Measurements from ENCODE around the gene ASCC3.

The ASCC3 gene

DNA sequence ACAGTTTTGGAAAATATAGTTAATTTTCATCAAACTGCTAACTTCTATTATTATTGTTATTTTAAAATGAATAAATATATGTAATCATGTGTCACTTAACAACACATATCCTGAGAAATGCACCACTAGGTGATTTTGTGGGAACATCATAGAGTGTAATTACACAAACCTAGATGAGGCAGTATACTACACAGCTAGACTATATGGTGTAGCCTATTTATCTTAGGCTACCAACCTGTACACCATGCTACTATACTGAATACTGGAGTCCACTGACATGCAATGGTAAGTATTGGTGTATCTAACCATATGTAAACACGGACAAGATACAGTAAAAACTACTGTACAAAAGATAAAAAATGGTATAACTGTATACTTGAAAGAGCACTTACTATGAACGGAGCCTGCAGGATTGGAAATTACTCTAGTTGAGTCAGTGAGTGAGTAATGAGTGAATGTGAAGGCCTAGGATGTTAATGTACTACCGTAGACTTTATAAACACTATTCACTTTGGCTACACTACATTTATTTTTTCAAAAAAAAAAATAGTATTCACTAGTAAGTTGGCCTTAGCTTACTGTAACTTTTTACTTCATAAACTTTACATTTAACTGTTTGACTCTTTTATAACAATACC is 72.4 kb downstream of the ASCC3 start:
- TF ChIP-seq, protein P1, sequence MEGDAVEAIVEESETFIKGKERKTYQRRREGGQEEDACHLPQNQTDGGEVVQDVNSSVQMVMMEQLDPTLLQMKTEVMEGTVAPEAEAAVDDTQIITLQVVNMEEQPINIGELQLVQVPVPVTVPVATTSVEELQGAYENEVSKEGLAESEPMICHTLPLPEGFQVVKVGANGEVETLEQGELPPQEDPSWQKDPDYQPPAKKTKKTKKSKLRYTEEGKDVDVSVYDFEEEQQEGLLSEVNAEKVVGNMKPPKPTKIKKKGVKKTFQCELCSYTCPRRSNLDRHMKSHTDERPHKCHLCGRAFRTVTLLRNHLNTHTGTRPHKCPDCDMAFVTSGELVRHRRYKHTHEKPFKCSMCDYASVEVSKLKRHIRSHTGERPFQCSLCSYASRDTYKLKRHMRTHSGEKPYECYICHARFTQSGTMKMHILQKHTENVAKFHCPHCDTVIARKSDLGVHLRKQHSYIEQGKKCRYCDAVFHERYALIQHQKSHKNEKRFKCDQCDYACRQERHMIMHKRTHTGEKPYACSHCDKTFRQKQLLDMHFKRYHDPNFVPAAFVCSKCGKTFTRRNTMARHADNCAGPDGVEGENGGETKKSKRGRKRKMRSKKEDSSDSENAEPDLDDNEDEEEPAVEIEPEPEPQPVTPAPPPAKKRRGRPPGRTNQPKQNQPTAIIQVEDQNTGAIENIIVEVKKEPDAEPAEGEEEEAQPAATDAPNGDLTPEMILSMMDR (conservative IDR thresholded peaks at IDR 0.05; ENCODE audit: low read depth, low read length), result no peak
- DNase-seq (ENCODE audit: low read depth), result peak; percentile 38
- H3K4me3 ChIP-seq (ENCODE audit: low read depth, low read length), result no peak overlapping the region

DNA sequence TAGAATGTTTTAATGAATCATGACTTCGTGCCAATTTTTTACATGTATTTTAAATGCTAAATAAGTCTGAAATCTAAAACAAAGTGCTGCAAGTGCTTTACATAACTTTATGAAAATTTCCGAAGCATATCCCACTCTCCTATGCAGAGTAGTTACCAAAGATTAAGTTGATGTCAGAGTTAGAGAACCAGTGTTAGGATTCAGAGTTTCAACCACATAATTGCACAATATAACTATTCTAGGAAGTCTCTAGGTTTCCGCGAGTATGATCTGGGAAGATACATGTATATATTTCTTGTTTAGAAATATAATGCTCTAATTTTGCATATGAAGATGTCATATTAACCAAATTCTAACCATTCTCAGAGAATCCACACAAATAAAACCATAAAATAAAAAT is 74.8 kb downstream of the ASCC3 start:
- peak; percentile 10 for DNase-seq (ENCODE audit: low read depth)
- TF ChIP-seq, protein P1 (conservative IDR thresholded peaks at IDR 0.05; ENCODE audit: low read depth, low read length), result no peak
- H3K4me3 ChIP-seq (ENCODE audit: low read depth, low read length), result no peak overlapping the region

DNA sequence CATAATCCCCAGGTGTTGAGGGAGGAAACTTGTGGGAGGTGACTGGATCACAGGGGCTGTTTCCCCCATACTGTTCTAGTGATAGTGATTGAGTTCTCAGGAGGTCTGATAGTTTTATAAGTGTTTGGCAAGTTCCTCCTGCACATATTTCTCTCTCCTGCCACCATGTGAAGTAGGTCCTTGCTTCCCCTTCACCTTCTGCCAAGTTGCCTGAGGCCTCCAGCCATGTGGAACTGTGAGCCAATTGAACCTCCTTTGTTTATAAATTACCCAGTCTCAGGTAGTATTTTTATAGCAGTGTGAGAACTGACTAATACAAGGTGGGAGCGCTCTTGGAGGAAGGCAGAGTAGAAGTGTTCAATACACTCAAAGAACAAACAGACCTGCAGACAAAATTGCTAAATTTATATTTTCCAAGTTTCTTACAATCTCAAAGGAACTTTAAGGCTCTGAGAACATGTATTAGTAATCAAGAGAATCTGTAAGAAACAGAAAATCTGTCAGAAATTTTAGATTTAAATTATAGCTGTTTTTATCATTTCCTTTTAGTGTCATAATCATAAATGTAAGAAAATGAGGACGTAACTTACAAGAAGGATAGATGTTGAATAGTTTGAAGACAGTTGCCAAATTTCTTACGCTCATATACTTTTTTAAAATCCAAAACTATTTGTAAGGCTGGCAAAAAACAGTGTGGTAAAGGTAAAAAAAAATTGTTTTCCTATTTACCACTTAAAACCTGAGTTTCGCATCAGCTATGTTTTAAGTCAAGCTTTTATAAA is 77.7 kb downstream of the ASCC3 start:
- no peak overlapping the region for H3K4me3 ChIP-seq (ENCODE audit: low read depth, low read length)
- DNase-seq (ENCODE audit: low read depth), result no peak
- TF ChIP-seq, protein P1 (conservative IDR thresholded peaks at IDR 0.05; ENCODE audit: low read depth, low read length), result no peak

DNA sequence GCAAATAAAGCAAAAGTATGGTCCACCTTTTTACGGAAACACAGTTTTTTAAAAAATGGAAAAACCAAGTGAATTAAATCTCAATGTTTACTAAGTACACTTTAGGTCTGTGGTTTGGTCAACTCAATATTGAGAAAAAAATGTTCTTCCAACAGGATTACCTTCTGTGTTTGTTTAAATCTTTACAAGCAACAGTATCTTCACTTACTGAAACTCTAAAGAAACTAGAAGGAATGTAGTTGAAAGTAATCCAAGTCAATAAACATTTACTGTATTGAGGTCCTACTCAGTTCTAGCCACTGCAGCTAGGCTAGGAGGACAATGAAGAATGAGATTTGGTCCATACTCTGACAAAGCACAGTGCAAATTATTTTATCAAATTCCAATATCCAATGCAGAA is 80.1 kb downstream of the ASCC3 start:
- TF ChIP-seq, protein P1 (conservative IDR thresholded peaks at IDR 0.05; ENCODE audit: low read depth, low read length), result no peak
- H3K4me3 ChIP-seq (ENCODE audit: low read depth, low read length), result no peak overlapping the region
- no peak for DNase-seq (ENCODE audit: low read depth)

DNA sequence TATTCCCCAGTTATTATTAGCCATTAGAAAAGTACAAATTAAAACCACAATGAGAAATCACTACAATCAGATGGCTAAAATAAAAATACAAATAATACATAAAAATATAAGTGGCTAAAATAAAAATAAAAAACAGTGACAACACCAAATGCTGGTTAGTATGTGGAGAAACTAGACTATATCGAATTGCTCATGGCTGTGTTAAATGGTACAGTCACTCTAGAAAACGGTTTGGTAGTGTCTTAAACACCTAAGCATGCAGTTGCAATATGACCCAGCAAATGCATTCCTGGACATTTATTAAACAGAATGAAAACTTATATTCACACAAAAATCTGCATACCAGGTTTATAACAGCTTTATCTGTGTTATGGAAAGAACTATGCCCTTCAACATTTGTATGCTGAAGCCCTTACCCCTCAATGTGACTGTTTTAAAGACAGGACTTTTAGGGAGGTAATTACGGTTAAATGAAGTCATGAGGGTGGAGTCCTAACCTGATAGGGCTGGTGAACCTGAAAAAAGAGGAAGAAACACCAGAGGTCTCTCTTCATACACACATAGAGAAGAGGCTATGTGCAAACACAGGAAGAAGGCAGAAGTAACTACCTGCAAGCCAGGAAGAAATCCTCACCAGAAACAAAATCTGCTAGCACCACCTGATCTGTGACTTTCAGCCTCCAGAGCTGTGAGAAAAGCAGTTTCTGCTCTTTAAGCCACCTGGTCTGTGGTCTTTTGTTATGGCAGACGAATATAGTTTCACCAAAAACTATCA is 84.9 kb downstream of the ASCC3 start:
- no peak for DNase-seq (ENCODE audit: low read depth)
- no peak overlapping the region for H3K4me3 ChIP-seq (ENCODE audit: low read depth, low read length)
- TF ChIP-seq, protein P1 (conservative IDR thresholded peaks at IDR 0.05; ENCODE audit: low read depth, low read length), result no peak

DNA sequence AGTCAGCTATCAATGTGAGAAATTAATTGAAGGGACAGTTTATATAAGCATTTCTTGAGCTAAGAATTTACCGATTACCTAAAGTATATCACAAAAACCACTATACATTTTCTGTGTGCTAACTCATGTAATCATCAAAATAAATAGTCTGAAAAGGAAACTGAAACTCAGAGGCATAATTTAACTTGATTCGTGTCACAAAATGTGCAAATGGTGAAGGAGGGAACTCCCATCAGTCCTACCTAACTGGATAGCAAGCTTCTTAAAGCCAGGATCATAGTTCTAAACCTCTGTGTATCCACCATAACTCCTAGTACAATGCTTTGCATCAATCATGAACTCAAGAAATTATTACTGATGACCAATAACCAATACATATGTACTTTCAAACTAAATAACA is 91.0 kb downstream of the ASCC3 start:
- TF ChIP-seq, protein P1 (conservative IDR thresholded peaks at IDR 0.05; ENCODE audit: low read depth, low read length), result no peak
- DNase-seq (ENCODE audit: low read depth), result no peak

More for the DNA sequence above, 91.0 kb downstream of the ASCC3 start:
- H3K4me3 ChIP-seq (ENCODE audit: low read depth, low read length), result no peak overlapping the region
